CD14-positive monocyte (primary cell): Measurements from ENCODE around the gene TGFA. TPM values are rescaled to one million over a fixed set of nuclear protein-coding genes. Genes with fewer than 3 reads are reported as not detected.

ENCODE experiments used
- DNase-seq, 3 donors: peaks; one replicate each; pipeline ENCODE4 v3.0.0-alpha.2; 2011 to 2022
- H2AFZ ChIP-seq: 2 replicates; pipeline ENCODE4 v1.6.0; 2012; ENCODE audit warnings: mild to moderate bottlenecking, low read depth, low read length, inconsistent platforms; ENCODE audit not compliant: insufficient read depth, poor library complexity, severe bottlenecking
- H3K27ac ChIP-seq, 2 donors: 1 replicate in 1 of 2; 2 replicates in 1 of 2; pipeline ENCODE4 v1.5.1; 2012 to 2013; ENCODE audit warnings: low read length in 2 of 2, control low read depth in 1 of 2, inconsistent platforms in 1 of 2, low read depth in 1 of 2, mild to moderate bottlenecking in 1 of 2
- H3K27me3 ChIP-seq, 2 donors: one replicate each; pipeline versions ENCODE4 v1.6.0 to v1.6.1; 2011 to 2013; ENCODE audit warnings: low read length in 2 of 2; ENCODE audit not compliant: control insufficient read depth in 2 of 2, insufficient read depth in 2 of 2
- H3K36me3 ChIP-seq, 2 donors: replicated peaks in 1 of 2; 1 replicate in 1 of 2; 2 replicates in 1 of 2; pipeline versions ENCODE4 v1.5.1 to v1.6.1; 2012 to 2013; ENCODE audit warnings: low read length in 2 of 2, control low read depth in 1 of 2, inconsistent platforms in 1 of 2, mild to moderate bottlenecking in 1 of 2; ENCODE audit not compliant: insufficient read depth in 2 of 2, control insufficient read depth in 1 of 2
- H3K4me1 ChIP-seq, 2 donors: 1 replicate in 1 of 2; 2 replicates in 1 of 2; pipeline versions ENCODE4 v1.5.1 to v1.6.1; 2012 to 2013; ENCODE audit warnings: low read length in 2 of 2, control low read depth in 1 of 2, inconsistent platforms in 1 of 2, mild to moderate bottlenecking in 1 of 2, moderate library complexity in 1 of 2; ENCODE audit not compliant: insufficient read depth in 2 of 2, control insufficient read depth in 1 of 2
- H3K4me2 ChIP-seq: replicated peaks from 2 replicates; pipeline ENCODE3; 2012; ENCODE audit warnings: low read length, moderate library complexity, mild to moderate bottlenecking; ENCODE audit not compliant: poor library complexity, severe bottlenecking; ENCODE audit errors: extremely low read depth
- H3K4me3 ChIP-seq, 3 experiments: fragments of 200-600 bp in 1 of 3; sonication (generic) in 1 of 3; replicated peaks in 1 of 3; 1 replicate in 2 of 3; 2 replicates in 1 of 3; pipeline ENCODE4 v1.5.1; 2011 to 2013; ENCODE audit warnings: low read length in 3 of 3, mild to moderate bottlenecking in 3 of 3, control low read depth in 2 of 3, low read depth in 2 of 3, inconsistent platforms in 1 of 3, moderate library complexity in 1 of 3
- H3K79me2 ChIP-seq: 2 replicates; pipeline ENCODE4 v1.6.0; 2012; ENCODE audit warnings: mild to moderate bottlenecking, control low read depth, inconsistent platforms, low read length, moderate library complexity; ENCODE audit not compliant: insufficient read depth
- H3K9ac ChIP-seq: 2 replicates; pipeline ENCODE4 v1.6.0; 2017; ENCODE audit warnings: low read length, mild to moderate bottlenecking; ENCODE audit not compliant: insufficient read depth, poor library complexity, severe bottlenecking
- H3K9me3 ChIP-seq, 2 donors: replicated peaks in 1 of 2; 1 replicate in 1 of 2; 2 replicates in 1 of 2; pipeline versions ENCODE4 v1.5.1 to v1.6.1; 2012 to 2013; ENCODE audit warnings: low read length in 2 of 2, control low read depth in 1 of 2; ENCODE audit not compliant: control insufficient read depth in 1 of 2, insufficient read depth in 1 of 2
- H4K20me1 ChIP-seq: 2 replicates; pipeline ENCODE4 v1.6.0; 2012; ENCODE audit warnings: mild to moderate bottlenecking, low read length, control low read depth, moderate library complexity; ENCODE audit not compliant: insufficient read depth
- H3K27ac Mint-ChIP-seq, 7 donors: one replicate each; pipeline ENCODE4 v1.8.0; 2020; ENCODE audit warnings: mild to moderate bottlenecking in 7 of 7, mixed read lengths in 7 of 7, moderate library complexity in 6 of 7, inconsistent platforms in 2 of 7
- H3K27me3 Mint-ChIP-seq, 3 donors: one replicate each; pipeline ENCODE4 v1.8.0; 2021 to 2022; ENCODE audit warnings: low read depth in 3 of 3, mild to moderate bottlenecking in 3 of 3, mixed read lengths in 3 of 3, moderate library complexity in 3 of 3, inconsistent platforms in 1 of 3
- H3K36me3 Mint-ChIP-seq, 2 donors: one replicate each; pipeline ENCODE4 v1.8.0; 2020; ENCODE audit warnings: mixed read lengths in 2 of 2, inconsistent platforms in 1 of 2, mild to moderate bottlenecking in 1 of 2
- H3K4me1 Mint-ChIP-seq: one replicate; pipeline ENCODE4 v1.8.0; 2020; ENCODE audit warnings: mild to moderate bottlenecking, mixed read lengths
- H3K4me3 Mint-ChIP-seq, 2 donors: one replicate each; pipeline ENCODE4 v1.8.0; 2020; ENCODE audit warnings: mild to moderate bottlenecking in 2 of 2, mixed read lengths in 2 of 2, moderate library complexity in 1 of 2
- H3K9me3 Mint-ChIP-seq, 7 donors: one replicate each; pipeline ENCODE4 v1.8.0; 2020 to 2022; ENCODE audit warnings: mixed read lengths in 7 of 7, mild to moderate bottlenecking in 6 of 7, moderate library complexity in 6 of 7, inconsistent platforms in 2 of 7
- WGBS: methylation state at CpG from one replicate; pipeline ENCODE4 v1.1.5; 2013; ENCODE audit warnings: missing lambda C conversion rate; ENCODE audit not compliant: insufficient coverage; 5-methylcytosine and 5-hydroxymethylcytosine counted together
- intact Hi-C, 2 donors: fragments of 100-400 bp; cut with micrococcal nuclease; formaldehyde crosslinking; loops; one replicate each; pipeline versions ENCODE4 v1.15.0 to v1.15.1; 2023
- polyA plus RNA-seq, 3 donors: library from polyadenylated mRNA; depleted of rRNA in 1 of 3; unstranded in 2 of 3; stranded (reverse) in 1 of 3; fragments of 300-500 nt in 2 of 3; fragments of >200 nt in 1 of 3; fragmentation: Illumina TruSeq in 2 of 3; gene quantifications; 1 replicate in 2 of 3; 2 replicates in 1 of 3; pipeline ENCODE4 v1.2.3, GENCODE V29; 2012 to 2021
- TF ChIP-seq, protein P1 (sequence below): fragments of 200-600 bp; IDR thresholded peaks from one replicate; pipeline ENCODE4 v1.8.0; 2022; ENCODE audit warnings: antibody characterized with exemption, mild to moderate bottlenecking

The TGFA gene
- polyA plus RNA-seq, 3 donors = 1.7 to 2.5 (median 1.7) TPM

DNA sequence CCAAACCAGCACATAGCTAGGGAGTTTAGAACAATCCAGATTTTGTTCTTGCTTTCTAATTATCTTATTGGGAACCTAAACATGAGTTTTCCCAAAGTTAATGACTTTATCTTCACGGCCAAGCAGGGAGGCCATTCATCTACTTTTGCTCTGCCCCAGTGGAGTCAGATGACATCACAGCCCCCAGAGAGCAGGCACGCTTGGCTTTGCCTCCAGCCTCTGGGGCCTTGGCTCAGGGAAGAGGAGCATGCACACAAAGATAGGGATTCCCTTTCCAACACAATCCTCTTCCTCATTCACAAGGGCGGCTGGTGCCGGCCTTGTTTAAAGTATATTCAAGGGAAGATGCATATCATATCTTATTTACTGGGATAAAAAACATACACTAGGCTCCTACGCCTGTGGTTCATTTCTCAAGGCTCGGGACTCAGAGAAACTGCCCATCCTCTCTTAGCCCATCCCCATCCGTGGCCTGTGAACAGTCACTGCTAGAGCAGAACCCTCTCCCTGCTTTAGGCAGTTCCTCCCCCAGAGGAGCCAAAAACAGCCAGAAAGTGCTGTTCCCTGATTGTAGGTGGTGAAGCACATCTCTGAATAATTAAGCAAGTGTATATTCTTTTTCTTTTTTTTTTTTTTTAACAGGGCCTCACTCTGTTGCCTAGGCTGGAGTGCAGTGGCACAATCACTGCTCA lies 21.2 kb downstream of the TGFA start:
- no peak overlapping the region for H3K4me2 ChIP-seq

DNA sequence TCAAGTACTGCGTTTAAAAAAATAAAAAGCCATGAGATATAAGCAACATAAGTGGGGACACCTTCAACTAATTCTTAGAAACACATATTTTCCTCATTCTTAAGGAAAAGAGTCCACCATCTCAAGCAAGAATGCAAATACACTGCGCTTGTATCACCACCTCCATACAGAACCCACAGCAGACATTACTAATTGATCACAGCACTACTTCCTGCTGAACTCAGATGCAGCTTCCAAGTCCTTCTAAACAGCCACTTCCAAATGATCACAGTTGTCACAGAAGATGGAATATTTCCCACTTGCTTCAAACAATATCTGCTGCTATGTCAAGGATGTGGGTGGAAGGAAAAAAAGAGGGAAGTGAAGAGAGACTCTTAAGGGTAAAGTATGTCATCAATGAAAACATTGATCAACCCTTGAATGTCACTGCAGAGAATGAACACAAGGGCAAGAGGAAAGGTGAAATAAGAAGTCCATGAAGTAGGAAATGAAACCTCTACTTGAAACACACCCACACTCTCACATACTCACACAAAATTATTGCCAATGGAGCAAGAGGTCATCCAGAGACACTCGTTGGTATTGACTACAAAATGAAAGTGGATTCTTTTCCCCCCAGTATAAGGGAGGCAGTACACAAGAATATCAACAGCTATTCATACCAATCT lies 22.1 kb downstream of the TGFA start:
- no peaks in the 10 kb centered on the region for H3K36me3 Mint-ChIP-seq
- intact Hi-C loops = no loop called here
- H3K4me1 Mint-ChIP-seq = peaks cover 32% of the 10 kb centered on the region
- no peaks in the 10 kb centered on the region for H3K9me3 ChIP-seq
- H3K9ac ChIP-seq = no peak overlapping the region
- H3K36me3 ChIP-seq = no peaks in the 10 kb centered on the region
- no peaks in the 10 kb centered on the region for H3K27me3 ChIP-seq
- H3K79me2 ChIP-seq = no peaks in the 10 kb centered on the region
- TF ChIP-seq, protein P1, sequence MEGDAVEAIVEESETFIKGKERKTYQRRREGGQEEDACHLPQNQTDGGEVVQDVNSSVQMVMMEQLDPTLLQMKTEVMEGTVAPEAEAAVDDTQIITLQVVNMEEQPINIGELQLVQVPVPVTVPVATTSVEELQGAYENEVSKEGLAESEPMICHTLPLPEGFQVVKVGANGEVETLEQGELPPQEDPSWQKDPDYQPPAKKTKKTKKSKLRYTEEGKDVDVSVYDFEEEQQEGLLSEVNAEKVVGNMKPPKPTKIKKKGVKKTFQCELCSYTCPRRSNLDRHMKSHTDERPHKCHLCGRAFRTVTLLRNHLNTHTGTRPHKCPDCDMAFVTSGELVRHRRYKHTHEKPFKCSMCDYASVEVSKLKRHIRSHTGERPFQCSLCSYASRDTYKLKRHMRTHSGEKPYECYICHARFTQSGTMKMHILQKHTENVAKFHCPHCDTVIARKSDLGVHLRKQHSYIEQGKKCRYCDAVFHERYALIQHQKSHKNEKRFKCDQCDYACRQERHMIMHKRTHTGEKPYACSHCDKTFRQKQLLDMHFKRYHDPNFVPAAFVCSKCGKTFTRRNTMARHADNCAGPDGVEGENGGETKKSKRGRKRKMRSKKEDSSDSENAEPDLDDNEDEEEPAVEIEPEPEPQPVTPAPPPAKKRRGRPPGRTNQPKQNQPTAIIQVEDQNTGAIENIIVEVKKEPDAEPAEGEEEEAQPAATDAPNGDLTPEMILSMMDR = no peak
- peaks cover 0 to 6% (median 4%) of the 10 kb centered on the region in 7 donors for H3K9me3 Mint-ChIP-seq
- peak in 1 of 3 donors; percentile 9 for DNase-seq
- peak overlapping the region in 1 of 2 donors; percentile 17 for H3K4me3 Mint-ChIP-seq
- H3K4me3 ChIP-seq = no peak overlapping the region
- 100% methylated on average over 1 of the region's 3 CpGs for WGBS
- no peak overlapping the region for H2AFZ ChIP-seq
- peak overlapping the region in 1 of 2 donors; percentile 6 for H3K27ac ChIP-seq
- H3K27me3 Mint-ChIP-seq = peaks cover 0 to 3% (median 0%) of the 10 kb centered on the region in 3 donors
- peaks cover 32 to 42% of the 10 kb centered on the region in 2 donors for H3K4me1 ChIP-seq
- peak overlapping the region; percentile 14 for H3K4me2 ChIP-seq
- H4K20me1 ChIP-seq = no peaks in the 10 kb centered on the region
- H3K27ac Mint-ChIP-seq = peak overlapping the region in 4 of 7 donors; percentile 16 to 70 (median 44)

More for the DNA sequence above, 21.2 kb downstream of the TGFA start:
- peak overlapping the region in 2 of 7 donors; percentile 26 to 63 for H3K27ac Mint-ChIP-seq
- no peaks in the 10 kb centered on the region for H3K79me2 ChIP-seq
- H2AFZ ChIP-seq = no peak overlapping the region
- H3K9ac ChIP-seq = no peak overlapping the region
- H3K4me3 ChIP-seq = no peak overlapping the region
- TF ChIP-seq, protein P1 = no peak
- no peak overlapping the region for H3K27ac ChIP-seq
- H3K27me3 Mint-ChIP-seq = peaks cover 0 to 1% (median 0%) of the 10 kb centered on the region in 3 donors
- H3K4me3 Mint-ChIP-seq = no peak overlapping the region
- 90% methylated on average over 2 of the region's 7 CpGs for WGBS
- no peaks in the 10 kb centered on the region for H3K9me3 ChIP-seq
- DNase-seq = no peak
- H3K36me3 Mint-ChIP-seq = no peaks in the 10 kb centered on the region
- H3K36me3 ChIP-seq = no peaks in the 10 kb centered on the region
- H3K27me3 ChIP-seq = no peaks in the 10 kb centered on the region
- H3K4me1 ChIP-seq = peaks cover 30 to 38% of the 10 kb centered on the region in 2 donors
- no peaks in the 10 kb centered on the region for H4K20me1 ChIP-seq
- peaks cover 30% of the 10 kb centered on the region for H3K4me1 Mint-ChIP-seq
- intact Hi-C loops = no loop called here
- H3K9me3 Mint-ChIP-seq = peaks cover 0 to 8% (median 4%) of the 10 kb centered on the region in 7 donors
